Sigmoid colon (tissue), 7 donors: ENCODE measurements around the gene XYLT2. TPM values are rescaled to one million over a fixed set of nuclear protein-coding genes. Genes with fewer than 3 reads are reported as not detected.

Experiments
- DNase-seq: peaks from one replicate; pipeline ENCODE4 v3.0.0-alpha.2; 2019
- H3K27ac ChIP-seq, 4 donors: fragments of 200-600 bp; sonication (generic); one replicate each; pipeline ENCODE4 v1.5.1; 2016 to 2019; ENCODE audit warnings: mild to moderate bottlenecking in 1 of 4
- H3K27me3 ChIP-seq, 3 donors: fragments of 200-600 bp; sonication (generic); one replicate each; pipeline ENCODE4 v1.5.1; 2019; ENCODE audit warnings: mild to moderate bottlenecking in 1 of 3
- H3K36me3 ChIP-seq, 4 donors: fragments of 200-600 bp; sonication (generic); one replicate each; pipeline ENCODE4 v1.5.1; 2016 to 2019
- H3K4me1 ChIP-seq, 4 donors: fragments of 200-600 bp; sonication (generic); one replicate each; pipeline ENCODE4 v1.5.1; 2017 to 2019
- H3K4me3 ChIP-seq, 4 donors: fragments of 200-600 bp; sonication (generic); one replicate each; pipeline ENCODE4 v1.5.1; 2017 to 2019; ENCODE audit warnings: mild to moderate bottlenecking in 2 of 4, moderate library complexity in 1 of 4
- H3K9me3 ChIP-seq, 4 donors: fragments of 200-600 bp in 3 of 4; sonication (generic) in 3 of 4; one replicate each; pipeline versions ENCODE4 v1.5.1 to v1.6.1; 2013 to 2019
- CTCF ChIP-seq, 4 experiments: fragments of 450-650 bp in 3 of 4; fragments of 200-600 bp in 1 of 4; IDR thresholded peaks; one replicate each; pipeline ENCODE4 v1.5.1; 2016 to 2019; ENCODE audit warnings: antibody characterized with exemption in 4 of 4, mild to moderate bottlenecking in 3 of 4, moderate library complexity in 2 of 4
- EP300 ChIP-seq, 4 donors: sonication (generic); formaldehyde crosslinking; IDR thresholded peaks; one replicate each; pipeline ENCODE4 v1.6.1; 2017; ENCODE audit warnings: antibody characterized with exemption in 4 of 4
- POLR2A ChIP-seq, 2 donors: fragments of 450-650 bp; IDR thresholded peaks; one replicate each; pipeline ENCODE4 v1.6.1; 2016; ENCODE audit warnings: antibody characterized with exemption in 2 of 2, mild to moderate bottlenecking in 2 of 2, moderate library complexity in 2 of 2
- POLR2AphosphoS5 ChIP-seq, 4 donors: sonication (generic); formaldehyde crosslinking; IDR thresholded peaks; one replicate each; pipeline ENCODE4 v1.6.1; 2017; ENCODE audit warnings: antibody characterized with exemption in 4 of 4
- WGBS, 2 donors: extraction: QIAGEN DNeasy Blood & Tissue Kit; methylation state at CpG; one replicate each; pipeline ENCODE4 v1.1.7; 2013; 5-methylcytosine and 5-hydroxymethylcytosine counted together
- intact Hi-C: fragments of 100-400 bp; cut with DNase I; formaldehyde crosslinking; loops from one replicate; pipeline ENCODE4 v1.15.1; 2023
- polyA plus RNA-seq, 3 donors: library from polyadenylated mRNA; stranded (reverse); fragments of 200-250 nt; gene quantifications; one replicate each; pipeline ENCODE4 v1.2.3, GENCODE V29; 2013
- total RNA-seq, 4 donors: library from RNA; depleted of rRNA; stranded (reverse); fragments of >200 nt; gene quantifications; one replicate each; pipeline ENCODE4 v1.1.0, GENCODE V29; 2016
- donor health status: healthy with polysubstance abuse.
- donor health status: Bipolar disorder and iron deficiency.
- donor health status: healthy.

Gene XYLT2
- total and polyA plus RNA-seq, 7 donors = 1.8 to 27.4 (median 16.2) TPM

DNA sequence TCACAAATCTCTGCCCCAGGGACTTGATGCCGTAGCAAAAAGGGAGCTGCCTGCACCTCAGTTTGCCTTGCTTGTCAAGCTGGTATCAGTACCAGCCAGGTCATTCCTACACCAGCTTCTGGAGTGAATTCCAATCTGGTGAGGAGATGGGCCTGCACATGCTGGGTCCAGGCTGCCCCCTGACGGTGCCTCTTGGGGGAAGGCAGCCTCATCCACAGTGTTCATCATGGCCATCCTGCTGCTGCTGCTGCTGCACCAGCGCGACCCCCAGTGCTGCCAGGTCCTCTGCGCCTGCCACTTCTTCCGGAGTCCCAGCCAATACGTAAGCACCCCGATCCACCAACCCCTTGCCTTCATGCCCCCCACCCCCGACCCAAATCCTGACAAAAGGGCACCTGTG, 18.8 kb downstream of the XYLT2 start:
- DNase-seq = peak; percentile 39
- WGBS, 2 donors = 85 to 90% methylated on average over 9 of the region's 9 CpGs
- peaks cover 10 to 66% (median 31%) of the 10 kb centered on the region in 4 donors for H3K36me3 ChIP-seq
- peaks cover 0 to 23% (median 17%) of the 10 kb centered on the region in 4 donors for H3K4me1 ChIP-seq
- H3K4me3 ChIP-seq = no peak overlapping the region
- H3K27ac ChIP-seq = no peak overlapping the region
- H3K27me3 ChIP-seq = no peaks in the 10 kb centered on the region
- TF ChIP-seq CTCF (IDR thresholded peaks at IDR 0.05) = no peak
- no peak for TF ChIP-seq EP300 (IDR thresholded peaks at IDR 0.05)
- TF ChIP-seq POLR2A (IDR thresholded peaks at IDR 0.05) = no peak
- TF ChIP-seq POLR2AphosphoS5 (IDR thresholded peaks at IDR 0.05) = no peak
- intact Hi-C loops = no loop called here
- H3K9me3 ChIP-seq = no peaks in the 10 kb centered on the region

DNA sequence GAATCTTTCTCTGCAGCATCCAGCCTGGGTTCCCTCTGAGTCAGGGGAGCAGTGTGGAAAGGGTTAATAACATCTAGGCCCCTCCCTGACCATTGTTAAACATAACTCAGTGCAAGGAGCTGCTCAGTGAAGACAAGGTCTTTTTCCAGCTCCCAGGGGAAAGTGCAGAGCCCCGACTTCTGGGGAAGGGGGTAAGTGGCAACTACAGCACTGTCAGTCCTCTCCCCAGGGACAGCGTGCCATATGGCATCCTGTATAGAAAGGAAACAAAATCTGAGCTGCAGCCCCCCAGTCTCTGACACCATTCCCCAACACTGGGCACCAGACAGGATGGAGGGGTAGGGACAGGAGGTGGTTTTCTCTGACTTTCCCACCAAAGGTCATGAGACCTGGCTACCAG, 19.2 kb downstream of the XYLT2 start:
- Histone ChIP-seq H3K36me3 (peaks cover 14 to 66% (median 35%) of the 10 kb centered on the region in 4 donors), H3K4me3 (no peak overlapping the region), H3K27ac (no peak overlapping the region), H3K27me3 (no peaks in the 10 kb centered on the region), H3K9me3 (no peaks in the 10 kb centered on the region), H3K4me1 (peaks cover 0 to 23% (median 17%) of the 10 kb centered on the region in 4 donors)
- TF ChIP-seq POLR2A (IDR thresholded peaks at IDR 0.05) (no peak), POLR2AphosphoS5 (IDR thresholded peaks at IDR 0.05) (no peak), EP300 (IDR thresholded peaks at IDR 0.05) (no peak)
- intact Hi-C loops = no loop called here
- DNase-seq = peak; percentile 26
- WGBS, 2 donors = 61 to 74% methylated on average over 2 of the region's 2 CpGs

GRCh38 chr17:50365649-50366393, 19.9 kb downstream of the XYLT2 start:
- Histone ChIP-seq H3K4me3 (no peak overlapping the region), H3K36me3 (peaks cover 16 to 68% (median 39%) of the 10 kb centered on the region in 4 donors), H3K4me1 (peaks cover 0 to 23% (median 18%) of the 10 kb centered on the region in 4 donors), H3K27me3 (no peaks in the 10 kb centered on the region), H3K9me3 (no peaks in the 10 kb centered on the region), H3K27ac (no peak overlapping the region)
- intact Hi-C loops = no loop called here
- DNase-seq = peak; percentile 46
- no peak for TF ChIP-seq POLR2AphosphoS5 (IDR thresholded peaks at IDR 0.05)
- no peak for TF ChIP-seq POLR2A (IDR thresholded peaks at IDR 0.05)
- no peak for TF ChIP-seq EP300 (IDR thresholded peaks at IDR 0.05)
- 92 to 93% methylated on average over 14 of the region's 14 CpGs for WGBS, 2 donors

DNA sequence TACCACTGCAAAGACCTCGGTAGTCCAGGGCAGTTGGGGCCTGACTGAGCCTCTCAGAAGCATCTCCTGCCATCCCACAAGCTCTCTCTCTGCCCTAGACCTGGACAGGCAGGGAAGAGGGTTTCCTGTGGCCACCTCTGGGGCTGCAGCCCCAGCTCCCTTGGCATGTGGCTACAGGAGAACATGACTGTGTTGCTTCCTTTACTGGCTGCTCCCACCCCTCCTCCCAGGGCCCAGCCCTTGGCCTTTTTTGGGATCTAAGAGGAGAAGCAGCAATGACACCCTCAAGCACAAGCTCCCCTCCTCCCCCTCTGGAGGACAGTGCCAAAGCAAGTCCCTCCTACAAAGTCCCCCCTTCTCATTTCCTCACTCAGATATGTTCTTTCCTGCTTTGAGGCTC, 21.5 kb downstream of the XYLT2 start:
- WGBS, 2 donors = 69 to 88% methylated on average over 1 of the region's 1 CpG
- TF ChIP-seq POLR2AphosphoS5 (IDR thresholded peaks at IDR 0.05) (no peak), POLR2A (IDR thresholded peaks at IDR 0.05) (no peak), EP300 (IDR thresholded peaks at IDR 0.05) (no peak), CTCF (IDR thresholded peaks at IDR 0.05) (no peak)
- intact Hi-C loops = no loop called here

DNA sequence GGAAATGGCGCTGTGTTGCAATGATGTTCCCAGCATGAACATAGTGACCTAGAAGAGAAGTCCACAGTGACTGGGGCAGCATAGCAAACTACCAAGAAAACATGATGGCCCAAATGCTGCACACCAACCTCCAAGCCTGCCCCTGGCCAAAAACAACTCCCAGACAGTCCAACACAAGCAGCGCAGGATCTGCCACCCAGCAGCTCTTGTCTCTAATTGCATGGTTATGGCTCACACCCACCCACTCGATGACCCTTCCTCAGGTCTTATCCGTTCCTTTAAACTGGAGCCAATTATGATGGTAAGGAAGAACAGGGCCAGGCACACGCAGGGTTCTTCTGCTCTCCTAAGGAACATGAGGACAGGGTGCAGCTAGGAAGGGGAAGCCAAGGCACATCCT, 24.1 kb downstream of the XYLT2 start:
- peaks cover 16 to 58% (median 39%) of the 10 kb centered on the region in 4 donors for H3K36me3 ChIP-seq
- H3K4me3 ChIP-seq = no peak overlapping the region
- H3K9me3 ChIP-seq = no peaks in the 10 kb centered on the region
- WGBS, 2 donors = 95 to 96% methylated on average over 5 of the region's 5 CpGs
- H3K4me1 ChIP-seq = peaks cover 0 to 22% (median 17%) of the 10 kb centered on the region in 4 donors
- TF ChIP-seq EP300 (IDR thresholded peaks at IDR 0.05) (no peak), CTCF (IDR thresholded peaks at IDR 0.05) (no peak), POLR2AphosphoS5 (IDR thresholded peaks at IDR 0.05) (no peak), POLR2A (IDR thresholded peaks at IDR 0.05) (no peak)
- no peak for DNase-seq
- intact Hi-C loops = no loop called here
- H3K27ac ChIP-seq = no peak overlapping the region
- H3K27me3 ChIP-seq = no peaks in the 10 kb centered on the region

More for the DNA sequence above, 21.5 kb downstream of the XYLT2 start:
- Histone ChIP-seq H3K4me1 (peaks cover 0 to 31% (median 29%) of the 10 kb centered on the region in 4 donors), H3K4me3 (no peak overlapping the region), H3K27me3 (no peaks in the 10 kb centered on the region), H3K36me3 (peaks cover 16 to 63% (median 39%) of the 10 kb centered on the region in 4 donors), H3K27ac (no peak overlapping the region), H3K9me3 (no peaks in the 10 kb centered on the region)
- DNase-seq = peak; percentile 40
